SKM-1 (cell line): ENCODE data around the gene ATXN2.

Source experiments
- DNase-seq: peaks from one replicate; lab custom pipeline; 2025; ENCODE audit not compliant: unreplicated experiment; lab: John Stamatoyannopoulos, UW

The ATXN2 gene

DNA sequence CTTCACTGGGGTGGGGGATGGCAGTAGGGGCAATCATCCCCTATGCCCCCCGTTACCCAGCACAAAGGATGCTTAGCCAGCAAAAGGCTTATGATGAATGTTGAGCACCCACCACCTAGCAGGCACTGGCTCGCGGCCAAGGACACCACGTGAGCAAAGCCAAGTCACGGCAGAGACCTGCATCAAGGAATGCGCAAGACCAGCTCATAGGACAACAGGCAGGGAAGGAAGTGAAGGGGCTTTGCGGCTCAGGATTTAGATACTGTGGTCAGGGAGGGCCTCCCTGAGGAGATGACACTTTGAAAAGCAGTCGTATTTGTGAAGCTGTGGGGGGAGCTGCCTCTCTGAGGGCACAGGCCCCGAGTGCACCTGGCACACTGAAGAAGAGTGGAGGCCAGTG lies 160.6 kb downstream of the ATXN2 start:
- DNase-seq = peak; percentile 8

DNA sequence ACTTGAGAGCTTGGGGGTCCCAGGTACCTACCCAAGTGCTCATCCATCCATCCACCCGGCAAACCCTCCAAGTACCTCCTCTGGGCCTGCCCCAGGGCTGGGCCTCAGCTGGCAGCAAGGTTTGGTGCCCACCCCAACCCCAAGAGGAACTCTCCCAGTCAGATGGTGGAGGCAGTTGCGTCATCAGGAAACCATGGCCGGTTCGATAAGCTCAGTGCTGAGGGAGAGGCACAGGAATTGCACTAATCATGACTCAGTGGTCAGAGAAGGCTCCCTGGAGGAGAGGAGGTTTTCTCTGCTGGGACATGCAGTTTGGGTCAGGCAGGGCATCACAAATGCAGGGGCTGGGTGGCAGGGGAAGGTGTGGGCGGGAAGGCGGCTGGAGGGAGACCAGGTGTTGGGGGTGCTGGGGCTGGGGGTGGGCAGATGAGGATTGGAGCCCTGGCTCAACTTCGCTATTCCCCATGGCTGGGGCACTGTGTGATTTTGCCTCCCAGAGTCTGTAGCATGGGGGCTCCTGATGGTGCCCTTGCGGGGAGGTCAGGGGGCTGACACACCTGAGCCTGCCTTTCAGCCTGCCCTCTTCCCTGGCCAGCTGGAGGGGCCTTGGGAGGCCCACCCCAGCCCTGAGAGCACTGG lies 161.2 kb downstream of the ATXN2 start:
- DNase-seq = peak; percentile 28

DNA sequence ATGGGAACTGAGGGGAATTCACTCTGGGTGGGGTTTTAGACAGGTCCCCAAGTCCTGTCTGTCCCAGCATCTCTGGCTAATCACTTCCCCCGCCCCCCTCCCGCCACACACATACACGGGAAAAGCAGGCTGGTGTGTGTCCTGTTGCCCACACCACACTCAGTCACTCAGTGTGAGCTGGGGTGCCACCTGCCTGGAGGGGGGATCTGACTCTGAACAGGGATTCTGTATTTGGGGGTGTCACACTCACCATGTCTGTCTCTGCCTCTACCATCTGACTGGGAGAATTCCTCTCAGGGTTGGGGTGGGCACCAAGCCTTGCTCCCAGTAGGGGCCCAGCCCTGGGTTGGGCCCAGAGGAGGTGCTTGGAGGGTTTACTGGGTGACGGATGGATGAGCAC lies 162.3 kb downstream of the ATXN2 start:
- DNase-seq = no peak

DNA sequence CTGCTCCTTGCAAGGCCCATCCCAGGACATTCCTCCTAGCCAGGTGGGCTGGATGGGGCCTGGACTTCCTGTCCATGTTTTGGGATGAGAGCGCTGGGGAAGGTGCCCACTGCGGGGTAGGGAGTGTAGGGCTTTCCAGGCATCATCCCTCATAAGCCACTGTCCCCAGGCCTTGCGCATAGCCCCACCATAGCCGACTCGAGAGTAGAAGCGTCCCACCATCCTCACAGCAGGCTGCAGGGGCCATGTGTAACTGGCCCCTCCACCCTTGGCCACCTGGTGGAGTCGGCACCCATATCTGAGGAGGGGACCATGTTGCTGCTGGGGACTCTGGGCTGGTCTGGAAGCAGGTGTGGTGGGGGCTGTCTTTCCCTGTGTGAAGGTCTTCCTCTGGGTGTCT lies 162.8 kb downstream of the ATXN2 start:
- DNase-seq = no peak

DNA sequence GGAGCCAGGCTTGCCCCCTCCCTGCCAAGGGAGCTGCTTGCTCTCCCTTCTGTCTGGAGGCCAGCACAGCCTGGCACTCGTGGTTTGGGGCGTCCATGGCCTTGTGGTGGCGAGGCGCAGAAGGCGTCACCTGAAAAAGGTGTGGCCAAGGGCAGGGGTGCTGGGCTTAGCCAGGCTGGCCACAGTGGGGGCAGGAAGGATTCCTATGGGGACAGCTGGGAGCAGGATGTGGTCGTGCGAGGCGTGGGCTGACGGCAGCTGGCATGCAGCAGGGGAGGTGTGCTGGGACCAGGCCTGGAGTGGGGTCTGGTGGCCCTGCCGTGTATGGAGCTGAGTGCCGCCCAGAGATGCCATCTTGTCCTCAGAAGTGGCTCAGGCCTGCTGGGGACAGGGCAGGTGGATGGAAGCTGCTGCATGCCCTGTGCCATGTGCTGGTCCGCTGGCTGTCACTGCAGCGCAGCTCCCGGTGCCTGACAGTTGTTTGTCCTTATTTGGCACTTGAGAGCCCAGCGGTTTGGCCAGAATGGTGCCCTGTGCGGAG lies 163.4 kb downstream of the ATXN2 start:
- no peak for DNase-seq

DNA sequence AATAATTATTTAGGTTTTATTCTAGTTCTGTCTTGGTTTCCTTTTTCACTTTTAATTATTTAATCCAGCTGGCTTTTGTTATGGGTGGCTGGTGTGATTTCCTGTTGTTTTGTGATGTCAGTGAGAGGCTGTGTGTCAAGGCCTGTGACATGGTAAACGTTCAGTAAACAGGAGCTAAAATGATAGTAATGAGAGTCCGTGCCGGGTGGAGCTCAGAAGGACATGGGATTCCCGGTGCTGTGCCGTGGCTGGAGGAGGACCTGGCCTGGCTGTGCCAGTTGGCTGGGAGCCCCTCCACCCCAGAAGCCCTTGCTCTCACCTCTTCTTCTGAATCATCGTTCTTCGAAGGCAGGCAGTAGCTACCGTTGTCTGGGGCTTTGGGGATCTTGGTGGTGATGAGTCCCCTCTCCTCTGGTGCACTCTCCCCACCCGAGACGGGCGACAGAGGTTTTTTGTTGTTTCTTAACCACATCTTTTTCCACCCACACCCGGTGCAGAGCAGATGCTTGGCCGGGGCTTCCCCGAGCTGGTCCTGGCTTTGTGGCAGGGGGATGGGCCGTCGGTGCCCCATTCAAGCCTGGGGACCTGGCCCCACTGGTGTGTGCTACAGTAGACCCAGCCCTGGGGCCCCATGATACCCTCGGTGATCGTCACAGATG lies 164.3 kb downstream of the ATXN2 start:
- DNase-seq = no peak

DNA sequence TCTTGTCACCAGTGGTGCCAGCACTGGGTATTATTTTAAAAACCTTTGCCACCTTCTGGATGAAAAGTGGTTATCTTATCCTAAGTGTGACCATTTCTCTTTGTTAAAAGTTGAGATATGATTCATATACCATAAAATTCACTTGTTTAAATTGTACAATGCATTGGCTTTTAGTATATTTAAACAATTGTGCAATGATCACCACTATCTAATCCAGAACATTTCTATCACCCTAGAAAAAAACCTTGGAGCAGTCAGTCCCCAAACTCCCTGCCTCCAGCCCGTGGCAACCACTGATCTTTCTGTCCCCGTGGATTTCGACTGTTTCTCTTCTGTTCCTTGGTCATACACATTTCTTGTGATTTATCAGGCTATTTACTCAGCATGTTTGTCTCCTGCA lies 165.1 kb downstream of the ATXN2 start:
- no peak for DNase-seq

DNA sequence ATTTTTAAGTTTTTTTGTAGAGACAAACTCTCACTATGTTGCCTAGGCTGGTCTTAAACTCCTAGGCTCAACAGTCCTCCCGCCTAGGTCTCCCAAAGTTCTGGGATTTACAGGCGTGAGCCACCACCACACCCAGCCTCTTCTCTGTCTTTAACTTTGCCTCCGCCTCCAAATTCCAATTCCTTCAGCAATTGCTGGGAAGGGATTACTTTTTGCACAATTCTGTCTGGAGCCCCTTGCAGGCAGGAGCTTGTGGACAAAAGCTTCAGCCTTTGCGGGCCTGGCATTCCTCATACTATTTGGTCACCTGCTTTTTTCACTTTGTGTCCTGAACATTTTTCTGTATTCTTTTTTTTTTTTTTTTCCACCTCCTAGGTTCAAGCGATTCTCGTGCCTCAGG lies 167.3 kb downstream of the ATXN2 start:
- DNase-seq = no peak

DNA sequence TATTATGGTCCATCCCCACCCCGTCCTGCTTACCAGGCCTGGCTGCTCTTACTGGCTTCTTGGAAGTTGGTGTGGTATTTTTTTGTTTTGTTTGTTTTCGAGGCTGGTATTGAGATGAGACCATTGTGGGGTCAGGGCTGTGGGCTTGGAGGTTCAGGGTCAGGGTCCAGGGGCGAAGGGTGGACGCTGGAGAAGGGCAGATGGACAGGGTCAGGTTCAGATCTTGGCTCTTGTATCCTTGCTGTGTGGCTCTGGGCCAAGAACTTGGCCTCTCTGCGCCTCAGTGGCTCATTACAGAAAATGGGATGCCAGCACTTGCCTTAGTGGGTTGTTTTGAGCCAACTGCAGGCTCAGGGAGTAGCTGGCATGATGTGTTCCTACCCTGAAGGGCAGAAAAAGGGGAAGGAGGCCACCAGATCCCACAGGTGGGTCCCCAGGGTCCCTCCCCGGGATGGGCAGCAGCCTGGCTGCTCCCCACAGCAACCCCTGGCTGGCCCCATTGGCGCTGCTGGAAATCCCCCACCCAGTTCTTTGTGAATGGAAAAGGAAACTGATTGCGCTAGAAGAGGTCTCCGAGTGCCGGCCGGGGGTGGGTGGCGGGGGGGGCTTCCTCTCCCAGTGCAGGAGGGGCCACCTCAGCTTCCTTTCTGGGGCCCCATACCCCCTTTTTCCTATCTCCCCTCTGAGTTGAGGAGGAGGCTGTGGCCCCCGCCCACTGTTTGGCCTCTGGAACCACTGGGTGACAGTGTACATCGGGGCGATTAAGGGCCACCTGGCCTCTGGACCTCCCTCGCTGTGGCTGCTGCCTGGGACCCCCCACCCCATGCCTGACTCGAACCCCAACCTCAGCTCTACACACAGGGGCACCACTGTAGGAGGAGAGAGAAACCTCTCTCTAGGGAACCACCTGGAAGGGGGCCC lies 168.4 kb downstream of the ATXN2 start:
- DNase-seq = no peak

DNA sequence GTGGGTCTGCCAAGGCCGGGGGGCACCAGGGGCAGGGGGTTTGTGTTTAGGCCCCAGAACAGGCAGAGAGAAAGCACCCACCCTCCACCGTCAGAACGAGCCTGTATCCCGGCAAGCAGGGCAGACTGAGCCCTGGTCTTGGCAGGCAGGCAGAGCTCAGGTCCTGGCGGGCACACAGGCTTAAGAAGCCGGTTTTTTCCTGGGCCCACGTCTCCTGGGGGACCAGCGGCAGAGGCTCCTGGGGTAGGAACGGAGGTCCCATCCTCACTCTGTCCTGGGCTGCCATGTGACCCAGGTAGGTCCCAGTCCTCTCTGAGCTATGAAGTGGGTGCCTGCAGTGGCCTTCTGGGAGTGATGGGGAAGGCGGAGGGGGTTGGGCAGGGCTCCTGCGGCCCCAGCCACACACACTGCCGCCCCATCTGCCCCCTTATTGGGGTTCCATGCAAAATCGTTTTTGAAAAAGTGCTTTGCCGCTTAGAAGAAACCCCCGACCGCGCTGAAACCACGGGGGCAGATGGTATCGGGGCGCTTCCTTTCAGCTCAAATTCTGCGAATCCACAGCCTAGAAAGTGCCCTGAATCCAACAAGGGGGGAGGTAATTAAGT lies 169.2 kb downstream of the ATXN2 start:
- DNase-seq = no peak

DNA sequence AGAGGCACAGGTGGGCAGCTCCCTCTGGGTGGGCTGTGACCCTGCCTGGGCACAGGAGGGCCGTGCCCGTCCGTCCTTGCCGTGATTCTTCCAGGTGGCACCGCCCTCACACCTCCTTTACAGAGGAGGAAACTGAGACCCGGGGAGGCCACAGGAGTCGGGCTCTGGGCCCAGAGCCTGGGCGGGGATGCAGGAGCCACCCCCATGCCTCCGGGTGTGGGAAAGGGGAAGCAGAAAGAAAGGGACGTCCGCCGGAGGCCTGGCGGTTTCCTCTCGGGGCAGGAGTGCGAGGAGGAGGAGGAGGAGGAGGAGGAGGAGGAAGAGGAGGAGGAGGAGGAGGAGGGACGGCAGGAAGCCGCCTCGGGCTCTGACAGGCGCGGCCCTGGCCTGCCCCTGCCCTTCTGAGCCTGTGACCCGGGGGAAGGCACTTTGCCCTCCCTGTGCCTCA lies 170.4 kb downstream of the ATXN2 start:
- peak; percentile 31 for DNase-seq

DNA sequence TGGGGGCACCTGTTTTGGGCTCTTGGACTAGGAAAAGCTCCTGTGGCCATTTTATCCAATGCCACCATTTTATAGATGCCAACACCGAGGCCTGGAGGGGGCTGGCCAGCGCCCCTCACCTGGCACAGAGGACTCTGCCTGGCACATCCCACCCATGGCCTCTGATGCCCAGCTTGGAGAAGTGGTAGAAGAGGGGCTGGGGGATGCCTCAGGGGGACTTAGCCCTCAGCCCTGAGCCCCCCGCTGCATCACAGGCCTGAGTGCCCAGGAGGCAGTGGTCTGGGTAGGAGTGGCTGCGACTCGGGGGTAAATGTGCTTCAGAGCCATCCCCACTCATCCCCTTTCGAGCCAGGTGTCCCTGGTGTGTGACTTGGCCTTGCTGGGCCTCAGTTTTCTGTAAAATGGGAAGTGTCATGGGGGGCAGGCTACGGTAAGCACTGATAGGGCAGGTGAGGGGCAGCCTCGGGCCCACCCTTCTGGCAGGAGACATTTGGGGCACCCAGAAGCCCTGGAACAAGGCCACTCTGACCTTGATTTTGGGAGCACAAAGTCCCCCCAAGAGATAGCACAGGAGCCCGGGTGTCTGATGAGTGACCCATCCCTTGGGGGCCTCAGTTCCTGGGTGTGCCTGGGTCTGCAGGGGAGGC lies 170.9 kb downstream of the ATXN2 start:
- DNase-seq = no peak

DNA sequence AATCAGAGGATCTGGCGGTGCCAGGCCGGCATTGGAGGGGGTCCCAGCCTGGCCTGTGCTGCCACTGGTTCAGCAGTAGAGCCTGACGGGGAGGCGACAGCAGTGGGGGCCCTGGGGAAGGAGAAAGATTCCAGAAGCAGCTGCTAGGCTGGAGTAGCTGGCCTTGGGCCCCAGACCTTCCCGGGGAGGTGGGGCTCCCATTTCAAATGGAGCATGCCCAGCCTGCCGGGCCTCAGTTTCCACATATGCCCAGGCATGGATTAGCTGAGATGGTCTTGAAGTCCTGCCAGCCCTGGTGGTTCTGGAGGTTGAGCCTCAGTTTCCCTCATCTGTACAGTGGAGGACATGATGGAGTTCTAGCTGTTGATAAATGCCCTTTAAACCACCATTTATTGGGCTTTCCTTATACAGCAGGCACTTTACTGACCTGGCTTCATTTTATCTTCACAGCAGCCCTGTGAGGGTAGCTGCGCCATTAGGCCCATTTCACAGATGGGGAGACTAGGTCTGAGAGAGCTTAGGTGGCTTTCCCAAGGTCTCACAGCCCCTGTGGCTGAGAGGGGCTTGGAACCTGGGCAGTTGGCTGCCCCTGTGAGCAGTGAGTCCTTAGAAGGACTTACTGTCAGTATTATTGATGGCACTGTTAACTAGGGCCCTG lies 171.6 kb downstream of the ATXN2 start:
- DNase-seq = no peak

DNA sequence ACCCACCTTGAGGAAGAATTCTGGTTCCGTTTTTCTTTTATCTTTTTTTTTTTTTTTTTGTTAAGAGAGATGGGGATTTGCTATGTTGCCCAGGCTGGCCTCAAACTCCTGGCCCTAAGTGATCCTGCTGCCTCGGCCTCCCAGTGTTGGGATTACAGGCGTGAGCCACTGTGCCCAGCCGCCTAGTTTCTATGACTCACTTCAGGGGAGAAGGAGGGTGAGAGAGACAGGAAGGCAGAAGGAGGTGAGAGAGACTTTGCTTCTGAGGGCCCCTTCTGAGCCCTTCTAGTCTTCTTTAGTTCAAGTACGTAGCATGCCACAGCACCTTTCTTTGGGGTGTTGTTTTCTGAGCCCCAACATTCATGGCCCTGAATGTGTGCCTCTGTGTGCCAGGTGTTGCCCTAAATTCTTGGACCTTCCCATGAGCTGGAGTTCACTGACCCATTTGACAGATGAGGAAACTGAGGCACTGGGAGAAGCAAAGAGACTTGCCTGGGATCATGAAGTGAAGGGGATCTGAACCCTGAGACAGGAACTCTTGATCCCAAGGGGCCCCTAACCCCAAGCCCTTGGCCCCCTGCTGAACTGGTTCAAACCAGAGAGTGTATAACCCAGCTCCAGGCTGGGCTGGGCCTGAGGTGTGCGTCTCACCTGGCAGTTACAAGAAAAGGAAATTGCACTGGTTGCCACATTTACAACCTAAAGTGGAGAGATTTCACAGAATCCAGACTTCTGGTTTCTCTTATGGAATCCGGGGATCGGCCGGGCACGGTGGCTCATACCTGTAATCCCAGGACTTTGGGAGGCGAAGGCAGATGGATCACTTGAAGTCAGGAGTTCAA lies 172.6 kb downstream of the ATXN2 start:
- DNase-seq = no peak

DNA sequence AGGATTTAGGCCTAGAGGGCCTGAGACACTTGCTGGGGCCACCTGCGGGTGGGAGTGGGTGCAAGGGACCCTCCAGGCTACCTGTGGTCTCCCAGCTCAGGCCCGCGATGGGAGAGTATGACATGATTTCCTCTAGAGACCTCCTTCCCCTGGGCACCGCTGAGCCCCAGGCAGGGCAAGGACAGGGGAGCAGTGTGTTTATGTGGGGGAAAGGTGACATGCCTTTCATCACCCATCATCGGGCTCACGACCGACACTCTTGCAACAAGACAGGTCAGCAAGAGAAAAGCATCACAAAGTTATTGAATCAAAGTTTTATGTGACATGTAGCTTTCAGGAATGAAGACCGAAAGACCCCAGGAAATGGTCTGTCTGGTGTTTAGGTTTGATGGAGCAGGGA lies 173.5 kb downstream of the ATXN2 start:
- no peak for DNase-seq

DNA sequence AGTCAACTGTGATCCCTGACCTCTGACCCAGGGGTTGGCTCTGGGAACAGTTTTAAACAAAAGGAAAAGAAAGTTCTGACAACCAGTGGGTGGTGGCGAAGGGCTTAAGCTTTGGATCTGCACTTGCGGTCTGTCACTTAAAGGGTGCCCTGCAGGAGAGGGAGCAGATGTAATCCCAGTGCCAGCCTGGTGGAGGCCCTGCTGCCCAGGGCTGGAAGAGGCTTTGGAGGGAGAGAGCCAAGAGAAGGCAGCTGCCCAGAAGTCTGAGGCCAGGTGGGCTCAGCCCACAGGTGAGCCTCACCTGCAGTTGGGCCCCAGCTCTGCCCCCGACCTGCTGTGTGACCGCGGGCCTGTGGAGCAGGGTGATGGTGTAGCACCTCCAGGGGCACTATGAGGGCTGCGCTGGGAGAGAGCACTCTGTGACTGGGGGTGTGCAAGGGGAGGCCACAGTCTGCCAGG lies 174.3 kb downstream of the ATXN2 start:
- no peak for DNase-seq

DNA sequence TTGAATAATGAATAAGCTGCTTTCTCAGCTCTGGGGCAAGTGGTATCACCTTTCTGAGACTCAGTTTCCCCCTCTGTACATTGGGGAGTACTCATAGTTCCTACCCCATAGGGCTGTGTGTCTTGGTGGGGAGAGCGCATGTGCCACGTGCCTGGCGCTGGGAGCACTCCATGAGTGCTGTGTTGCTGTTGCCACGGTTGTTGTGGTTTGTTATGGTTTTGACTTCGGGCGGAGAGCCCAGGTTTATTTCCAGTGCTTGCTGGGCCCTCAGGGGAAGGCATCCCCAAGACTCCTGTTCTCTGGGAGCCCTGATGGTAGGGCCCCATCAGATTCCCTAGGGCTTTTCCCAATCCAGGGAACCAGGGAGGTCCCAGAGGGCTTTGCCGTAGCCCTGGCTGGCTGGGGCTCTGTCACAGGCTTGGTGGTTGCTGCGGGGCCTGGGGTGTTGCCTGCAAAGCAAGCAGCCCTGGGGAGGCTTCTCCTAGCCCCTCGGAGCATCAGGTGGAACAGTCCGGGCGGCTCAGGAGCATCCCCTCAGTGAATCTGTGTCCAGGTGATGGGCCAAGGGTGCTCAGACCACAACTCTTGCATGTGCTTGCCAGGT lies 174.8 kb downstream of the ATXN2 start:
- no peak for DNase-seq

DNA sequence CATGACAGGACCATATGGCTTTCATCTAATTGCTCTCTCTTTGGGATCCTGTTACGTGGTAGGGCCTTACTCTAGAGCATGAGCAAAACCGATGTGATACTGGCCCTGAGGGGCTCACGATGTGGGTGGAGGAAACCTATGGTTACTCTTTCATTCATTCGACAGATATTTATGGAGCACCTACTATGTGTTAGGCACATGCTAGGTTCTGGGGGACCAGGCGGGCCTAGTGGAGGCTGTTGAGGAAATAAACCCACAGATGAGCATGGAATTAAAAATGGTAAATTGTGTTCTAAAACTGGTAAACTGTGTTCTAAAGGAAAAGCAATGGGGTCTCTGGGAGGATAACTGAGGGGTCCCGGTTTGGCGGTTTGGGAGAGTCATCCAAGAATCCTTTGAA lies 178.6 kb downstream of the ATXN2 start:
- no peak for DNase-seq

DNA sequence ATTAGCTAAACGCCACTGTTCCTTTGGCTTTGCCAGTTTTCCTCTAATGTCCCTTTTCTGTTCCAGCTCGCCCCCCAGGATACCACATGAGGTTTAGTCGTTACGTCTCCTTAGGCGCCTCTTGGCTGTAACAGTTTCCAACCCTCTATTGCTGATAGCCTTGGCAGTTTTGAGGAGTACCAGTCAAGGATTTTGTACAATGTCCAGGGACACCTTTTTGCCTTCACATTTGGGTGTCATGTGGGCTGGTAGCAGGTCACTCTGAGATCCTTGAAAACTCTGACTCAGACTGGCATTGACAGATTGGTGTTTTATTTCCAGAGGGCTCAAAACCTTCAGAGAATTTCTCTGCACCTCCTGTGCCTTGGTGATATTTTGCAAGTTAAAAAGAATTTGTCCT lies 179.3 kb downstream of the ATXN2 start:
- no peak for DNase-seq
